CD4-positive, alpha-beta T cell (primary cell): ENCODE data around the gene MAST4. TPM values are rescaled to one million over a fixed set of nuclear protein-coding genes. Genes with fewer than 3 reads are reported as not detected.

Experiments
- ATAC-seq: fragments of 200-7000 bp; cut with Tn5 transposase; one replicate; pipeline ENCODE4 v1.10.0; 2022; ENCODE audit warnings: mild to moderate bottlenecking; ENCODE audit not compliant: poor library complexity
- CTCF ChIA-PET: fragments of 350-600 bp; sonication (Branson Sonifier 250); formaldehyde crosslinking; loops from one replicate; lab custom pipeline; 2021; ENCODE audit warnings: antibody characterized with exemption, inconsistent platforms; lab: Charles Lee
- POLR2A ChIA-PET: fragments of 350-600 bp; sonication (Branson Sonifier 250); formaldehyde crosslinking; loops from one replicate; lab custom pipeline; 2021; ENCODE audit warnings: antibody characterized with exemption, inconsistent platforms; lab: Charles Lee
- DNase-seq, 14 experiments: peaks; one replicate each; pipeline ENCODE4 v3.0.0-alpha.2; 2013 to 2020; ENCODE audit warnings: mixed read lengths in 2 of 14
- H3K27ac ChIP-seq, 2 donors: one replicate each; pipeline versions ENCODE4 v1.5.1 to v1.7.0; 2013; ENCODE audit warnings: low read length in 2 of 2, low read depth in 1 of 2, mild to moderate bottlenecking in 1 of 2
- H3K27me3 ChIP-seq, 2 experiments: 1 replicate in 1 of 2; 2 replicates in 1 of 2; pipeline versions ENCODE4 v1.6.1 to v1.7.0; 2013; ENCODE audit warnings: low read length in 2 of 2, control low read depth in 1 of 2, mild to moderate bottlenecking in 1 of 2, moderate library complexity in 1 of 2; ENCODE audit not compliant: insufficient read depth in 2 of 2, control insufficient read depth in 1 of 2
- H3K36me3 ChIP-seq: one replicate; pipeline ENCODE4 v1.6.1; 2013; ENCODE audit warnings: low read length, control low read depth; ENCODE audit not compliant: insufficient read depth
- H3K4me1 ChIP-seq: one replicate; pipeline ENCODE4 v1.6.1; 2013; ENCODE audit warnings: low read length, control low read depth; ENCODE audit not compliant: insufficient read depth
- H3K4me3 ChIP-seq: one replicate; pipeline ENCODE4 v1.5.1; 2013; ENCODE audit warnings: mild to moderate bottlenecking, low read length, moderate library complexity
- H3K9me3 ChIP-seq, 2 experiments: 1 replicate in 1 of 2; 2 replicates in 1 of 2; pipeline versions ENCODE4 v1.6.1 to v1.7.0; 2013; ENCODE audit warnings: low read length in 2 of 2, mild to moderate bottlenecking in 2 of 2, control low read depth in 1 of 2, moderate library complexity in 1 of 2; ENCODE audit not compliant: control insufficient read depth in 1 of 2, insufficient read depth in 1 of 2
- H3K27ac Mint-ChIP-seq: one replicate; pipeline ENCODE4 v1.8.0; 2020; ENCODE audit warnings: mixed read lengths
- H3K27me3 Mint-ChIP-seq: one replicate; pipeline ENCODE4 v1.8.0; 2021; ENCODE audit warnings: mixed read lengths
- H3K36me3 Mint-ChIP-seq: one replicate; pipeline ENCODE4 v1.8.0; 2021; ENCODE audit warnings: low read depth, mixed read lengths
- H3K4me1 Mint-ChIP-seq: one replicate; pipeline ENCODE4 v1.8.0; 2021; ENCODE audit warnings: low read depth, mixed read lengths
- H3K4me3 Mint-ChIP-seq: one replicate; pipeline ENCODE4 v1.8.0; 2020; ENCODE audit warnings: mild to moderate bottlenecking, mixed read lengths
- H3K9me3 Mint-ChIP-seq: one replicate; pipeline ENCODE4 v1.8.0; 2020; ENCODE audit warnings: mixed read lengths
- intact Hi-C, 2 experiments: fragments of 100-400 bp; cut with DNase I in 1 of 2; cut with micrococcal nuclease in 1 of 2; formaldehyde crosslinking; loops; one replicate each; pipeline versions ENCODE4 v1.15.1 to v1.9.0; 2023 to 2025; cut with DNase I, micrococcal nuclease
- total RNA-seq, 174 experiments: library from RNA in 2 of 174; stranded (reverse) in 2 of 174; gene quantifications; one replicate each; pipeline ENCODE4 v1.2.3 and lab custom pipeline; 2021 to 2026
- TF ChIP-seq, protein P1 (sequence below): fragments of 200-600 bp; IDR thresholded peaks from one replicate; pipeline ENCODE4 v1.8.0; 2022; ENCODE audit warnings: antibody characterized with exemption, mild to moderate bottlenecking

Gene MAST4
- total RNA-seq, 2 experiments from 2014 or later, result 21.3 to 21.6 TPM

GRCh38 chr5:67031692-67032091 is 435.5 kb downstream of the MAST4 start:
- Histone ChIP-seq H3K4me3 (no peak overlapping the region), H3K36me3 (no peaks in the 10 kb centered on the region), H3K27ac (no peak overlapping the region), H3K9me3 (no peaks in the 10 kb centered on the region), H3K4me1 (peaks cover 14% of the 10 kb centered on the region), H3K27me3 (no peaks in the 10 kb centered on the region)
- no peak for ATAC-seq
- TF ChIP-seq, protein P1, sequence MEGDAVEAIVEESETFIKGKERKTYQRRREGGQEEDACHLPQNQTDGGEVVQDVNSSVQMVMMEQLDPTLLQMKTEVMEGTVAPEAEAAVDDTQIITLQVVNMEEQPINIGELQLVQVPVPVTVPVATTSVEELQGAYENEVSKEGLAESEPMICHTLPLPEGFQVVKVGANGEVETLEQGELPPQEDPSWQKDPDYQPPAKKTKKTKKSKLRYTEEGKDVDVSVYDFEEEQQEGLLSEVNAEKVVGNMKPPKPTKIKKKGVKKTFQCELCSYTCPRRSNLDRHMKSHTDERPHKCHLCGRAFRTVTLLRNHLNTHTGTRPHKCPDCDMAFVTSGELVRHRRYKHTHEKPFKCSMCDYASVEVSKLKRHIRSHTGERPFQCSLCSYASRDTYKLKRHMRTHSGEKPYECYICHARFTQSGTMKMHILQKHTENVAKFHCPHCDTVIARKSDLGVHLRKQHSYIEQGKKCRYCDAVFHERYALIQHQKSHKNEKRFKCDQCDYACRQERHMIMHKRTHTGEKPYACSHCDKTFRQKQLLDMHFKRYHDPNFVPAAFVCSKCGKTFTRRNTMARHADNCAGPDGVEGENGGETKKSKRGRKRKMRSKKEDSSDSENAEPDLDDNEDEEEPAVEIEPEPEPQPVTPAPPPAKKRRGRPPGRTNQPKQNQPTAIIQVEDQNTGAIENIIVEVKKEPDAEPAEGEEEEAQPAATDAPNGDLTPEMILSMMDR, result no peak
- Mint-ChIP-seq H3K4me1 (peaks cover 76% of the 10 kb centered on the region), H3K27ac (no peak overlapping the region), H3K4me3 (no peak overlapping the region), H3K9me3 (no peaks in the 10 kb centered on the region), H3K36me3 (no peaks in the 10 kb centered on the region), H3K27me3 (no peaks in the 10 kb centered on the region)
- ChIA-PET CTCF (no interaction called here), POLR2A (interaction anchor here (1.6 kb wide), 1 partner anchor 15 kb away, joined by 3 read pairs; no protein-coding TSS in a partner anchor)
- intact Hi-C loops, result no loop called here
- DNase-seq, result peak in 1 of 14 experiments; percentile 20

GRCh38 chr5:67032921-67033664 is 436.9 kb downstream of the MAST4 start:
- no peaks in the 10 kb centered on the region for H3K36me3 Mint-ChIP-seq
- H3K27ac ChIP-seq, result no peak overlapping the region
- POLR2A ChIA-PET, result interaction anchor here (0.6 to 1.6 kb wide), 3 partner anchors 16 to 184 kb away, joined by 3 to 4 read pairs (median 3); no protein-coding TSS in a partner anchor
- H3K36me3 ChIP-seq, result no peaks in the 10 kb centered on the region
- H3K27me3 ChIP-seq, result no peaks in the 10 kb centered on the region
- H3K4me1 ChIP-seq, result peaks cover 14% of the 10 kb centered on the region
- CTCF ChIA-PET, result interaction anchor here (0.6 to 1.7 kb wide), 4 partner anchors 17 to 225 kb away, joined by 3 to 4 read pairs (median 3); no protein-coding TSS in a partner anchor
- DNase-seq, result no peak
- no peaks in the 10 kb centered on the region for H3K27me3 Mint-ChIP-seq
- TF ChIP-seq, protein P1, result no peak
- intact Hi-C loops, result no loop called here
- H3K4me3 Mint-ChIP-seq, result no peak overlapping the region
- H3K9me3 Mint-ChIP-seq, result no peaks in the 10 kb centered on the region
- no peak overlapping the region for H3K27ac Mint-ChIP-seq
- H3K9me3 ChIP-seq, result no peaks in the 10 kb centered on the region
- H3K4me1 Mint-ChIP-seq, result peaks cover 72% of the 10 kb centered on the region
- H3K4me3 ChIP-seq, result no peak overlapping the region
- no peak for ATAC-seq

- Mint-ChIP-seq H3K36me3 (no peaks in the 10 kb centered on the region), H3K4me1 (peaks cover 64% of the 10 kb centered on the region), H3K27ac (no peak overlapping the region), H3K4me3 (no peak overlapping the region), H3K9me3 (no peaks in the 10 kb centered on the region), H3K27me3 (no peaks in the 10 kb centered on the region)
- CTCF ChIA-PET, result interaction anchor here (0.6 to 1.7 kb wide), 3 partner anchors 18 to 224 kb away, joined by 3 to 4 read pairs (median 3); no protein-coding TSS in a partner anchor
- TF ChIP-seq, protein P1, result no peak
- intact Hi-C loops, result no loop called here
- H3K4me3 ChIP-seq, result no peak overlapping the region
- no peaks in the 10 kb centered on the region for H3K27me3 ChIP-seq
- POLR2A ChIA-PET, result interaction anchor here (0.6 kb wide), 1 partner anchor 43 kb away, joined by 4 read pairs; no protein-coding TSS in a partner anchor
- H3K9me3 ChIP-seq, result no peaks in the 10 kb centered on the region
- H3K4me1 ChIP-seq, result peaks cover 6% of the 10 kb centered on the region
- no peak overlapping the region for H3K27ac ChIP-seq
- ATAC-seq, result no peak
- DNase-seq, result no peak
- H3K36me3 ChIP-seq, result no peaks in the 10 kb centered on the region
Measured at GRCh38 chr5:67033880-67034651, 437.9 kb downstream of the MAST4 start.
